HK-2 (cell line): ENCODE data around the gene FMO5.

Experiments
- DNase-seq: peaks from one replicate; pipeline ENCODE4 v3.0.0-alpha.2; 2018; ENCODE audit not compliant: unreplicated experiment

FMO5 gene

DNA sequence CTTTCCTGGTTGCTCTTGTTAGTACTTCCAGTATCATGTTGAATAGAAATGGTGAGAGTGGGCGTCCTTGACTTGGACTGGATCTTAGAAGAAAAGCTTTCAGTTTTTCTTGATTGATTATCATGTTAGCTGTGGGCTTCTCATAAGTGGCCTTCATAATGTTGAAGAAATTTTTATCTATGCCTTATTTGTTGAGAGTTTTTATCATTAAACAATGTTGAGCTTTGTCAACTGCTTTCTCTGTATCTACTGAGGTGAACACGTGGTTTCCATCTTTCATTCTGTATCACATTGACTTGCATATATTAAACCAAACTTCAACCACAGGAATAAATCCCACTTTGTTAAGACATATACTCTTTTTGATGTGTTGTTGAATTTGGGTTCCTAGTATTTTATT is 82.3 kb downstream of the FMO5 start:
- no peak for DNase-seq
